Skeletal muscle satellite cell (primary cell): ENCODE measurements around the gene CCDC186.
A peak's percentile ranks its signal among the peaks of the same experiment; 100 is the strongest.

ENCODE experiments used
- H3K27me3 ChIP-seq: 2 replicates; pipeline ENCODE4 v1.7.0; 2013; ENCODE audit warnings: low read length; ENCODE audit not compliant: control insufficient read depth, insufficient read depth
- H3K36me3 ChIP-seq: 2 replicates; pipeline ENCODE4 v1.7.0; 2013; ENCODE audit warnings: mild to moderate bottlenecking, control low read depth, low read length; ENCODE audit not compliant: insufficient read depth
- H3K4me1 ChIP-seq: 2 replicates; pipeline ENCODE4 v1.7.0; 2013; ENCODE audit warnings: low read length; ENCODE audit not compliant: control insufficient read depth, insufficient read depth
- H3K4me2 ChIP-seq: 2 replicates; pipeline ENCODE4 v1.7.0; 2013; ENCODE audit warnings: mild to moderate bottlenecking, low read length
- H3K4me3 ChIP-seq: 2 replicates; pipeline ENCODE4 v1.7.0; 2013; ENCODE audit warnings: low read length
- H3K9ac ChIP-seq: 2 replicates; pipeline ENCODE4 v1.7.0; 2013; ENCODE audit warnings: mild to moderate bottlenecking, low read depth, low read length, moderate library complexity
- H3K9me3 ChIP-seq: replicated peaks from 2 replicates; pipeline ENCODE4 v1.7.0; 2013; ENCODE audit warnings: mild to moderate bottlenecking, control low read depth, low read length

The CCDC186 gene

GRCh38 chr10:114110174-114110972, 63.6 kb downstream of the CCDC186 start:
- Histone ChIP-seq H3K9me3 (no peaks in the 10 kb centered on the region), H3K4me1 (no peaks in the 10 kb centered on the region), H3K9ac (no peak overlapping the region), H3K4me3 (no peak overlapping the region), H3K36me3 (no peaks in the 10 kb centered on the region), H3K4me2 (no peak overlapping the region), H3K27me3 (no peaks in the 10 kb centered on the region)

DNA sequence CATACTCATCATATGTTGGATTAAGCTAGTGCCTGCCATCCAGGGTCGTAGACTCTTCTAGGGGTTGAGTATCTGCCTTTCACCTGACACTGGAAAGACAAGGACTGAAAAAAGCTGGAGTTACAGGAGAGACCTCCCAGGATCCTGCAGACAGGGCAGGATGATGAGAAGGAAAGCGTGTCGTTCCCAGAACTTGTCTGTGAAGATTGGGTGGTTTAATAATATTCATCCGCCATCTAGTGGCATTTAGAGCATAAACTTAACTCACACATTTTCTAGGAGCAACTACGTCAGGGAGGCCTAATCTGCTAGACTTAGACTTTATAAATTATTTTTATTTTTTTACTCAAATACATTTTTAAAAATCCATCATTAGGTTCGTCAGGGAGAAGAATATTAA, 70.7 kb downstream of the CCDC186 start:
- Histone ChIP-seq H3K4me3 (no peak overlapping the region), H3K4me2 (no peak overlapping the region), H3K4me1 (peaks cover 7% of the 10 kb centered on the region), H3K36me3 (no peaks in the 10 kb centered on the region), H3K9ac (no peak overlapping the region), H3K9me3 (no peaks in the 10 kb centered on the region), H3K27me3 (peaks cover 14% of the 10 kb centered on the region)

- Histone ChIP-seq H3K4me2 (no peak overlapping the region), H3K9ac (no peak overlapping the region), H3K9me3 (no peaks in the 10 kb centered on the region), H3K36me3 (no peaks in the 10 kb centered on the region), H3K27me3 (peaks cover 14% of the 10 kb centered on the region), H3K4me1 (peaks cover 7% of the 10 kb centered on the region), H3K4me3 (no peak overlapping the region)
These were observed 71.7 kb downstream of the CCDC186 start for GRCh38 chr10:114102256-114102655.

GRCh38 chr10:114100848-114101741, 72.9 kb downstream of the CCDC186 start:
- H3K4me3 ChIP-seq: peak overlapping the region; percentile 67
- H3K9me3 ChIP-seq: no peaks in the 10 kb centered on the region
- peak overlapping the region; percentile 81 for H3K4me2 ChIP-seq
- H3K9ac ChIP-seq: peak overlapping the region; percentile 21
- H3K36me3 ChIP-seq: no peaks in the 10 kb centered on the region
- peaks cover 24% of the 10 kb centered on the region for H3K27me3 ChIP-seq
- peaks cover 7% of the 10 kb centered on the region for H3K4me1 ChIP-seq

DNA sequence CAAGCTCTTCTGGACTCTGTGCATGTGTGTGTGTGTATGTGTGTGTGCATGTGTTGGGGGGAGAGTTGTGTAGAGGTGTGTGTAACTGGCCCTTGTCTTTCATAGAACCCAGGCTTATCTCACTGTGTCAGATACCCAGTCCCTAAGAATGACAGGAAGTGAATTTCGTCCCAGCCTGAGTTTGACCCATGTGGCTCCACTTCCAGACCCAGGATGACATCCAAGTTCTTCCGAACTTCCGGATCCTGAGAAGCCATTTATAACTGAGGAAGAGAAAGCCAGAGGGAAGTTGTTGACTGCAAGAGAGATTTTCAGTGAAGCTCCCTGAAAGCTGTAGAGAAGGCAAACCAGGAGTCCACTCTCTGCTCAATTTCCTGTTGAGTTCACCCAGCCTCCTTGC, 77.1 kb downstream of the CCDC186 start:
- Histone ChIP-seq H3K4me1 (peaks cover 7% of the 10 kb centered on the region), H3K27me3 (peaks cover 38% of the 10 kb centered on the region), H3K9me3 (no peaks in the 10 kb centered on the region), H3K4me3 (no peak overlapping the region), H3K9ac (no peak overlapping the region), H3K4me2 (no peak overlapping the region), H3K36me3 (no peaks in the 10 kb centered on the region)

GRCh38 chr10:114095559-114096337, 78.3 kb downstream of the CCDC186 start:
- Histone ChIP-seq H3K9ac (no peak overlapping the region), H3K9me3 (no peaks in the 10 kb centered on the region), H3K36me3 (no peaks in the 10 kb centered on the region), H3K4me1 (peaks cover under 1% of the 10 kb centered on the region), H3K27me3 (peaks cover 32% of the 10 kb centered on the region), H3K4me2 (no peak overlapping the region), H3K4me3 (no peak overlapping the region)

- H3K9ac ChIP-seq: no peak overlapping the region
- no peaks in the 10 kb centered on the region for H3K4me1 ChIP-seq
- H3K36me3 ChIP-seq: no peaks in the 10 kb centered on the region
- no peaks in the 10 kb centered on the region for H3K9me3 ChIP-seq
- H3K27me3 ChIP-seq: peaks cover 26% of the 10 kb centered on the region
- no peak overlapping the region for H3K4me3 ChIP-seq
- H3K4me2 ChIP-seq: no peak overlapping the region
These were observed 79.2 kb downstream of the CCDC186 start for GRCh38 chr10:114094795-114095194.

DNA sequence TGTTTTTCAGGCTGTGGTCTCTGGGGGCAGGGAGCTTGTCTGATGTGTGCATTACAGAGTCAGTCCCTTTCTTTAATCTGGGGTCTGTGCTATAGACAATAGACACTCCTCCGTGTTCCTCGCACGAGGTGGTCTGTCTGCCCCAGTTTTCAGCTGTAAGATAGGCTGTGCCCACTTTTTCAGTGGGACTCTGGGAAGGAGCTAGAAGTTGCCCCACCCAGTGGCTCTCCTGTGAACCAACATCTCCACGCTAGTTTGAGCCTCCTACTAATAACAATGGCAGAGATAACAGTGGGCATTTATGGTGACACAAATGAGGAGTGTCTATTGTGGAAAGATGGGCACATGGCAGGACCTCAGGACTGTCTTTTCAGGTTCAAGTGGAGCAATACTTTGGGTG, 86.3 kb downstream of the CCDC186 start:
- H3K36me3 ChIP-seq: no peaks in the 10 kb centered on the region
- H3K4me2 ChIP-seq: no peak overlapping the region
- no peak overlapping the region for H3K4me3 ChIP-seq
- H3K9me3 ChIP-seq: no peaks in the 10 kb centered on the region
- no peak overlapping the region for H3K9ac ChIP-seq
- no peaks in the 10 kb centered on the region for H3K4me1 ChIP-seq
- no peaks in the 10 kb centered on the region for H3K27me3 ChIP-seq

- Histone ChIP-seq H3K36me3 (no peaks in the 10 kb centered on the region), H3K9me3 (no peaks in the 10 kb centered on the region), H3K27me3 (no peaks in the 10 kb centered on the region), H3K4me3 (no peak overlapping the region), H3K4me1 (no peaks in the 10 kb centered on the region), H3K9ac (no peak overlapping the region), H3K4me2 (no peak overlapping the region)
These were observed 86.7 kb downstream of the CCDC186 start for GRCh38 chr10:114087255-114087654.

DNA sequence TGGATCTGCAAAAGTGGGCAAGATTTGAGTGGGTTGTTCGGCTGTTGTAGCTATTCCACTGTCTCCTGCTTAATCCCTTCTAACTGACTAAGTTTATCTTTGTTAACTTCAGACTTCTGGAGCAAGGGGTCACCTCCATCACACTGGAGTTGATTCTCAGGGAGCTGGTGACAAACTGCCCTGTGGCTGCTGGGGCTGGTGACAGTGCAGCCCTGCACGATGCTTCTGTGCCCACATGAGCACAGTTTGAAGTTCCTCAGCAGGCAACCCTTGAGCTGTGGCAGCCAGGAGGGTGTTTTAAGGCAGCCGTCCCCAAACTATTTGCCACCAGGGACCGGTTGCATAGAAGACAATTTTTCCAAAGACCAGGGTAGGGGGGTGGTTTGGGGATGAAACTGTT, 89.8 kb downstream of the CCDC186 start:
- Histone ChIP-seq H3K27me3 (peaks cover 5% of the 10 kb centered on the region), H3K9ac (no peak overlapping the region), H3K9me3 (no peaks in the 10 kb centered on the region), H3K4me1 (no peaks in the 10 kb centered on the region), H3K36me3 (no peaks in the 10 kb centered on the region), H3K4me2 (no peak overlapping the region), H3K4me3 (no peak overlapping the region)

GRCh38 chr10:114083040-114083439, 91.0 kb downstream of the CCDC186 start:
- H3K4me3 ChIP-seq: no peak overlapping the region

More at GRCh38 chr10:114083040-114083439, 91.0 kb downstream of the CCDC186 start:
- Histone ChIP-seq H3K4me2 (no peak overlapping the region), H3K27me3 (peaks cover 5% of the 10 kb centered on the region), H3K9me3 (no peaks in the 10 kb centered on the region), H3K36me3 (no peaks in the 10 kb centered on the region), H3K4me1 (no peaks in the 10 kb centered on the region), H3K9ac (no peak overlapping the region)
